Left kidney (tissue), 2 donors: ENCODE results near the gene NPAS1. TPM values are rescaled to one million over a fixed set of nuclear protein-coding genes. Genes with fewer than 3 reads are reported as not detected.
"Not testable (repeated sequence)": the region's sequence is repeated elsewhere in the genome, so short reads cannot be mapped to it uniquely, and the experiment has no call there.

Source experiments
- DNase-seq: peaks from one replicate; pipeline ENCODE4 v3.0.0-alpha.2; 2013
- polyA plus RNA-seq: library from polyadenylated mRNA; unstranded; fragments of 120-200 nt; gene quantifications from one replicate; pipeline ENCODE4 v1.2.1, GENCODE V29; 2013; ENCODE audit not compliant: insufficient read length

The NPAS1 gene
- polyA plus RNA-seq, 1 donor, result 1.3 TPM

GRCh38 chr19:47047272-47047762, 27.7 kb downstream of the NPAS1 start:
- DNase-seq, result no peak

GRCh38 chr19:47047763-47048405, 28.2 kb downstream of the NPAS1 start:
- peak; percentile 69 for DNase-seq

GRCh38 chr19:47049307-47049700, 29.7 kb downstream of the NPAS1 start:
- no peak for DNase-seq

- not testable (repeated sequence) for DNase-seq
These were observed 30.9 kb downstream of the NPAS1 start for GRCh38 chr19:47050562-47050961.

- no peak for DNase-seq
These were observed 36.8 kb downstream of the NPAS1 start for GRCh38 chr19:47056411-47056810.

- no peak for DNase-seq
These were observed 37.7 kb downstream of the NPAS1 start for GRCh38 chr19:47057328-47057727.

GRCh38 chr19:47058621-47059022, 39.0 kb downstream of the NPAS1 start:
- DNase-seq, result no peak

GRCh38 chr19:47063874-47064273, 44.2 kb downstream of the NPAS1 start:
- no peak for DNase-seq

GRCh38 chr19:47065242-47065641, 45.6 kb downstream of the NPAS1 start:
- DNase-seq, result no peak

- no peak for DNase-seq
These were observed 47.0 kb downstream of the NPAS1 start for GRCh38 chr19:47066376-47067214.

- no peak for DNase-seq
These were observed 47.7 kb downstream of the NPAS1 start for GRCh38 chr19:47067215-47067847.

- no peak for DNase-seq
These were observed 48.6 kb downstream of the NPAS1 start for GRCh38 chr19:47068246-47068645.

- DNase-seq, result no peak
These were observed 49.3 kb downstream of the NPAS1 start for GRCh38 chr19:47068876-47069406.

GRCh38 chr19:47069795-47070194, 50.2 kb downstream of the NPAS1 start:
- DNase-seq, result no peak

GRCh38 chr19:47070756-47071155, 51.1 kb downstream of the NPAS1 start:
- DNase-seq, result no peak

- DNase-seq, result no peak
These were observed 52.1 kb downstream of the NPAS1 start for GRCh38 chr19:47071731-47072130.

- no peak for DNase-seq
These were observed 52.7 kb downstream of the NPAS1 start for GRCh38 chr19:47072323-47072722.

- no peak for DNase-seq
These were observed 53.9 kb downstream of the NPAS1 start for GRCh38 chr19:47073574-47073973.

GRCh38 chr19:47074621-47075020, 55.0 kb downstream of the NPAS1 start:
- no peak for DNase-seq

GRCh38 chr19:47075179-47075810, 55.7 kb downstream of the NPAS1 start:
- no peak for DNase-seq

- DNase-seq, result peak; percentile 72
These were observed 56.3 kb downstream of the NPAS1 start for GRCh38 chr19:47075941-47076340.

GRCh38 chr19:47078351-47078750, 58.7 kb downstream of the NPAS1 start:
- DNase-seq, result not testable (repeated sequence)
